ENCODE measurements around the gene SELENOI.

The SELENOI gene

GRCh38 chr2:26384183-26384582, 38.2 kb downstream of the SELENOI start:
- no peak for TF ChIP-seq CTCF (conservative IDR thresholded peaks at IDR 0.05)
- H3K27ac ChIP-seq: no peak overlapping the region

- no peak for TF ChIP-seq CTCF (conservative IDR thresholded peaks at IDR 0.05)
- H3K27ac ChIP-seq: no peak overlapping the region
These were observed 38.7 kb downstream of the SELENOI start for GRCh38 chr2:26384597-26384996.

GRCh38 chr2:26387189-26387588, 41.2 kb downstream of the SELENOI start:
- TF ChIP-seq CTCF (conservative IDR thresholded peaks at IDR 0.05): no peak
- H3K27ac ChIP-seq: no peak overlapping the region

GRCh38 chr2:26394694-26395093, 48.8 kb downstream of the SELENOI start:
- no peak overlapping the region for H3K27ac ChIP-seq
- no peak for TF ChIP-seq CTCF (conservative IDR thresholded peaks at IDR 0.05)

GRCh38 chr2:26395394-26395793, 49.5 kb downstream of the SELENOI start:
- H3K27ac ChIP-seq: no peak overlapping the region
- no peak for TF ChIP-seq CTCF (conservative IDR thresholded peaks at IDR 0.05)

GRCh38 chr2:26396734-26397298, 50.9 kb downstream of the SELENOI start:
- no peak for TF ChIP-seq CTCF (conservative IDR thresholded peaks at IDR 0.05)
- H3K27ac ChIP-seq: no peak overlapping the region

GRCh38 chr2:26399771-26400376, 53.9 kb downstream of the SELENOI start:
- H3K27ac ChIP-seq: no peak overlapping the region
- no peak for TF ChIP-seq CTCF (conservative IDR thresholded peaks at IDR 0.05)

Measured in VCaP (cell line).